SU-DHL-6 (cell line): Measurements from ENCODE around the gene AMZ2.

ENCODE experiments used
- H2AFZ ChIP-seq: fragments of 200-600 bp; sonication (generic); 2 replicates; pipeline ENCODE4 v1.6.1; 2014; ENCODE audit warnings: low read depth, mild to moderate bottlenecking, moderate library complexity, mixed read lengths, antibody characterized with exemption, low read length; ENCODE audit not compliant: severe bottlenecking
- H3F3A ChIP-seq: fragments of 200-600 bp; shearing (Covaris generic); 2 replicates; pipeline ENCODE4 v1.6.0; 2016; ENCODE audit warnings: antibody characterized with exemption, mild to moderate bottlenecking; ENCODE audit not compliant: insufficient read depth
- H3K27ac ChIP-seq: fragments of 200-600 bp; sonication (generic); 2 replicates; pipeline ENCODE4 v1.5.1; 2016; ENCODE audit warnings: low read depth, mild to moderate bottlenecking, low read length, moderate library complexity, mixed read lengths
- H3K27me3 ChIP-seq: fragments of 200-600 bp; sonication (generic), shearing (Covaris generic); 2 replicates; pipeline ENCODE4 v1.6.0; 2014; ENCODE audit warnings: mild to moderate bottlenecking, low read length
- H3K36me3 ChIP-seq: fragments of 200-600 bp; sonication (generic); 2 replicates; pipeline ENCODE4 v1.6.1; 2014; ENCODE audit warnings: mild to moderate bottlenecking, low read length, mixed read lengths
- H3K4me2 ChIP-seq: fragments of 300-600, 200-600 bp; shearing (Covaris generic), sonication (generic); 2 replicates; pipeline ENCODE4 v1.6.0; 2014; ENCODE audit warnings: low read length, low read depth, mild to moderate bottlenecking; ENCODE audit not compliant: poor library complexity, severe bottlenecking
- H3K4me3 ChIP-seq: fragments of 200-600 bp; sonication (generic); 2 replicates; pipeline ENCODE4 v1.5.1; 2014; ENCODE audit warnings: antibody characterized with exemption, low read length, mild to moderate bottlenecking, mixed read lengths; ENCODE audit not compliant: insufficient read depth, poor library complexity, severe bottlenecking
- H3K79me2 ChIP-seq: fragments of 200-600 bp; sonication (generic); 2 replicates; pipeline ENCODE4 v1.6.1; 2014; ENCODE audit warnings: mild to moderate bottlenecking, low read length, moderate library complexity; ENCODE audit not compliant: insufficient read depth
- H3K9ac ChIP-seq: fragments of 200-600 bp; sonication (generic); 2 replicates; pipeline ENCODE4 v1.7.0; 2014; ENCODE audit warnings: mild to moderate bottlenecking, low read length
- H3K9me2 ChIP-seq: fragments of 200-600 bp; sonication (generic); replicated peaks from 2 replicates; pipeline ENCODE4 v1.6.1; 2014; ENCODE audit warnings: low read length; ENCODE audit not compliant: insufficient read depth
- H3K9me3 ChIP-seq: fragments of 200-600 bp; sonication (generic); 2 replicates; pipeline ENCODE4 v1.6.1; 2014; ENCODE audit warnings: low read length, mixed read lengths; ENCODE audit not compliant: insufficient read depth
- H4K20me1 ChIP-seq: fragments of 200-600 bp; sonication (generic); 2 replicates; pipeline ENCODE4 v1.6.1; 2014; ENCODE audit warnings: low read depth, mild to moderate bottlenecking, antibody characterized with exemption, low read length, moderate library complexity, mixed read lengths
- EZH2phosphoT487 ChIP-seq: fragments of 200-600 bp; sonication (generic), shearing (Covaris generic); conservative IDR thresholded peaks from 2 replicates; pipeline ENCODE4 v1.6.1; 2018; ENCODE audit warnings: mild to moderate bottlenecking, antibody characterized with exemption, low read length, moderate library complexity, mixed read lengths
- TF ChIP-seq, protein P1 (sequence below): fragments of 200-600 bp; sonication (generic); IDR thresholded peaks from one replicate; pipeline ENCODE4 v1.5.1; 2017; ENCODE audit warnings: antibody characterized with exemption, mild to moderate bottlenecking, low read length, moderate library complexity; ENCODE audit not compliant: insufficient read depth, poor library complexity, severe bottlenecking

Gene AMZ2

DNA sequence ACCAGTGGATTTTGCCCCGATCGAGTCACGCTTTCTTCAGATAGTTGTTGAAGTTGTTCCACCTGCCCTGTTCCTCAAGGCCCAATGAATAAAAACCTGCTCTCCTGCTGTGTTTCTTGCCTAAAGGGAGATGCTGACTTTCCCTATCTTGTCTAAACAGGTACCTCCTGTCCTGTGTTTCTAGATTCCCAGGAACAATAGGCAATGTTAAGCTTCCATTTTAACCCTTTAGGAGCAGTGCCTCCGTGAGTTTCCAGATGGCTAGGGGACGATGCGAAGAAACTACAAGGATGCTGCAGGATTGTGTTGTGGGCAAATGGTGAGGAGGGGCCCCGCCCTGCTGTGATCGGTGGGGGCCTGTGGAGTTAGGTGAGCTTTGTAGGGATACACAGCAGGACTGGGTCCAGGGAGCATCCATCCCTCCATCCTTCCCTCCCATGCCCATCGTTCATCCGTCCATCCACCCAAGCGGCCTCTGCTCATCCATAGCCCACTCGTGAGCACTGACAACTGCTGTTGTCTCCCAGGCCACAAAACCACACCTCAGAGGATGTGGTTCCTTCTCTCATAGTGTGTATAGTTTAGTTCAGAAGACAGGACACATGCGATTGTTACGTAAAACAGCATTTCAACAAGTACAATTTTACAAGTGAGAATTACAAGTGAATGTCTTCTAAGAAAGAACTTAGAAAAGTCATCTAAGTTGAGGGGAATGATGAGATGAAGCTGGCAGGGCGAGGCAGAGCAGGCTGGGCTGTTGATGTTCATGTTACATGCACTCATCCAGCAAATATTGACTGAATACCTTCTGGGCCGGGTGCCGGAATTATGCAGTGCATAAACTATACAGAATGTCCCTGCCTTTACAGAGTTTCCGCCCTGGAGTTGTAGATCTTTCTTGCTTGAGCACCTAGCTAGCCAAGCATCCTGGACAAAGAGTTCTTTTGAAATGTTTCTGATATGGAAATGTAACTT, 48.7 kb downstream of the AMZ2 start:
- Histone ChIP-seq H3K4me2 (no peak overlapping the region), H3F3A (peaks cover 10% of the 10 kb centered on the region; the same call in 1 of the 2 replicates), H2AFZ (no peak overlapping the region), H4K20me1 (no peaks in the 10 kb centered on the region), H3K27ac (no peak overlapping the region), H3K4me3 (no peak overlapping the region), H3K36me3 (no peaks in the 10 kb centered on the region), H3K79me2 (peaks cover 23% of the 10 kb centered on the region), H3K9me2 (no peaks in the 10 kb centered on the region), H3K9me3 (no peaks in the 10 kb centered on the region), H3K27me3 (no peaks in the 10 kb centered on the region), H3K9ac (no peak overlapping the region)
- no peak for TF ChIP-seq EZH2phosphoT487
- TF ChIP-seq, protein P1, sequence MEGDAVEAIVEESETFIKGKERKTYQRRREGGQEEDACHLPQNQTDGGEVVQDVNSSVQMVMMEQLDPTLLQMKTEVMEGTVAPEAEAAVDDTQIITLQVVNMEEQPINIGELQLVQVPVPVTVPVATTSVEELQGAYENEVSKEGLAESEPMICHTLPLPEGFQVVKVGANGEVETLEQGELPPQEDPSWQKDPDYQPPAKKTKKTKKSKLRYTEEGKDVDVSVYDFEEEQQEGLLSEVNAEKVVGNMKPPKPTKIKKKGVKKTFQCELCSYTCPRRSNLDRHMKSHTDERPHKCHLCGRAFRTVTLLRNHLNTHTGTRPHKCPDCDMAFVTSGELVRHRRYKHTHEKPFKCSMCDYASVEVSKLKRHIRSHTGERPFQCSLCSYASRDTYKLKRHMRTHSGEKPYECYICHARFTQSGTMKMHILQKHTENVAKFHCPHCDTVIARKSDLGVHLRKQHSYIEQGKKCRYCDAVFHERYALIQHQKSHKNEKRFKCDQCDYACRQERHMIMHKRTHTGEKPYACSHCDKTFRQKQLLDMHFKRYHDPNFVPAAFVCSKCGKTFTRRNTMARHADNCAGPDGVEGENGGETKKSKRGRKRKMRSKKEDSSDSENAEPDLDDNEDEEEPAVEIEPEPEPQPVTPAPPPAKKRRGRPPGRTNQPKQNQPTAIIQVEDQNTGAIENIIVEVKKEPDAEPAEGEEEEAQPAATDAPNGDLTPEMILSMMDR = no peak

- Histone ChIP-seq H3K9me2 (no peaks in the 10 kb centered on the region), H3K79me2 (peaks cover 23% of the 10 kb centered on the region), H4K20me1 (no peaks in the 10 kb centered on the region), H3K4me2 (no peak overlapping the region), H2AFZ (no peak overlapping the region), H3K9me3 (no peaks in the 10 kb centered on the region), H3K27me3 (no peaks in the 10 kb centered on the region), H3K4me3 (no peak overlapping the region), H3F3A (peaks cover 10% of the 10 kb centered on the region; the same call in 1 of the 2 replicates), H3K9ac (no peak overlapping the region), H3K27ac (no peak overlapping the region), H3K36me3 (no peaks in the 10 kb centered on the region)
- TF ChIP-seq, protein P1 = no peak
- no peak for TF ChIP-seq EZH2phosphoT487
Measured at GRCh38 chr17:68297195-68297594, 49.4 kb downstream of the AMZ2 start.

DNA sequence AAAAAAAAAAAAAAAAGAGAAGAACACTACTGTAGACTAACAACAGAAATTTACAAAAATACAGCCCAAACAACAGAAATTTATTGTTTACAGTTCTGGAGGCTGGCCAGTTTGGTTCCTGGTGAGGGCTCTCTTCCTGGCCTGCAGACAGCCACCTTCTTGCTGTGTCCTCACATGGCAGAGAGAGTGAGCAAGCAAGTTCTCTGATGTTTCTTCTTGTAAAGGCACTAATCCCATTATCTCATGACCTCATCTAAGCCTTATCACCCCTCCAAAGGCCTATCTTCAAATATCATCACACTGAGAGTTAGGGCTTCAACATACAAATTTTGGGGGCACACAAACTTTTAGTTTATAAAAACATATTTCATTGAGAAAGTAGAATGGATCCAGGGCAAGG, 50.8 kb downstream of the AMZ2 start:
- TF ChIP-seq EZH2phosphoT487 = no peak
- TF ChIP-seq, protein P1 = no peak
- H3K27me3 ChIP-seq = no peaks in the 10 kb centered on the region

More for the DNA sequence above, 50.8 kb downstream of the AMZ2 start:
- H3F3A ChIP-seq = no peaks in the 10 kb centered on the region
- no peak overlapping the region for H3K27ac ChIP-seq
- no peak overlapping the region for H2AFZ ChIP-seq
- H3K79me2 ChIP-seq = peaks cover 16% of the 10 kb centered on the region
- H3K36me3 ChIP-seq = no peaks in the 10 kb centered on the region
- H3K4me3 ChIP-seq = no peak overlapping the region
- H3K4me2 ChIP-seq = no peak overlapping the region
- H3K9me3 ChIP-seq = no peaks in the 10 kb centered on the region
- H3K9ac ChIP-seq = no peak overlapping the region
- no peaks in the 10 kb centered on the region for H4K20me1 ChIP-seq
- H3K9me2 ChIP-seq = no peaks in the 10 kb centered on the region
